ENCODE measurements around the gene NFE2L3. TPM values are rescaled to one million over a fixed set of nuclear protein-coding genes. Genes with fewer than 3 reads are reported as not detected.

NFE2L3 gene
- total and polyA plus RNA-seq, 2 of the 4 experiments (the other 2 are of a cell fraction): 28.0 to 43.2 TPM

GRCh38 chr7:26171601-26172000, 19.6 kb downstream of the NFE2L3 start:
- Histone ChIP-seq H3K4me2 (ENCODE audit: low read depth, low read length) (no peak overlapping the region), H2BK120ac (ENCODE audit: low read depth, low read length) (no peak overlapping the region), H3K4me1 (ENCODE audit: control insufficient read depth, insufficient read depth, low read length) (peaks cover 3% of the 10 kb centered on the region; the same call in 1 of the 2 replicates), H3K9ac (ENCODE audit: low read depth, low read length) (no peak overlapping the region), H3K4ac (ENCODE audit: low read depth, low read length) (no peak overlapping the region), H4K91ac (ENCODE audit: insufficient read depth, low read depth, low read length) (no peak overlapping the region), H3K27ac (ENCODE audit: insufficient read depth, low read length) (no peak overlapping the region), H3K4me3 (ENCODE audit: insufficient read depth, low read depth, low read length) (no peak overlapping the region), H3K36me3 (ENCODE audit: control insufficient read depth, insufficient read depth, low read length) (no peaks in the 10 kb centered on the region), H4K20me1 (ENCODE audit: insufficient read depth, low read length) (no peaks in the 10 kb centered on the region), H3K23ac (ENCODE audit: low read depth, low read length) (no peak overlapping the region), H3K18ac (ENCODE audit: low read depth, low read length) (no peak overlapping the region), H2BK15ac (ENCODE audit: low read depth, low read length) (no peak overlapping the region), H3K27me3 (ENCODE audit: control insufficient read depth, insufficient read depth, low read length) (no peaks in the 10 kb centered on the region), H4K8ac (ENCODE audit: low read depth in 2 of 2, low read length in 2 of 2) (no peak overlapping the region), H3K9me3 (ENCODE audit: control insufficient read depth, insufficient read depth, low read length) (no peaks in the 10 kb centered on the region), H3K79me1 (ENCODE audit: low read depth in 1 of 2, low read length in 2 of 2) (peaks cover 3 to 12% of the 10 kb centered on the region in 2 experiments; a peak in 2 of 4 replicates), H3K56ac (ENCODE audit: extremely low read depth, insufficient read depth, low read length) (no peak overlapping the region), H4K5ac (ENCODE audit: low read depth, low read length) (no peak overlapping the region), H3K14ac (replicated peaks; ENCODE audit: low read depth, low read length) (no peak overlapping the region), H2AFZ (replicated peaks; ENCODE audit: low read length, poor library complexity) (no peak overlapping the region), H2AK9ac (replicated peaks; ENCODE audit: low read depth, low read length, poor library complexity) (no peak overlapping the region), H2AK5ac (ENCODE audit: low read depth, low read length) (no peak overlapping the region), H2BK20ac (ENCODE audit: low read depth, low read length) (no peak overlapping the region), H2BK5ac (ENCODE audit: low read depth, low read length, poor library complexity, severe bottlenecking) (no peak overlapping the region), H3K9me1 (ENCODE audit: insufficient read depth, low read length) (peaks cover 8% of the 10 kb centered on the region)
- TF ChIP-seq RFX5 (IDR thresholded peaks at IDR 0.05; ENCODE audit: low read depth, low read length) (no peak), ELK1 (IDR thresholded peaks at IDR 0.05; ENCODE audit: borderline replicate concordance, low read depth, low read length) (no peak), MAFK (IDR thresholded peaks at IDR 0.05; ENCODE audit: low read depth, low read length) (no peak), BHLHE40 (IDR thresholded peaks at IDR 0.05; ENCODE audit: low read depth, low read length) (no peak), FOS (IDR thresholded peaks at IDR 0.05; ENCODE audit: low read depth, low read length) (no peak), MXI1 (IDR thresholded peaks at IDR 0.05; ENCODE audit: borderline replicate concordance, low read depth, low read length) (no peak), SMC3 (IDR thresholded peaks at IDR 0.05; ENCODE audit: low read depth, low read length) (no peak), CEBPB (IDR thresholded peaks at IDR 0.05; ENCODE audit: low read depth, low read length) (no peak)
- TF ChIP-seq, protein P1, sequence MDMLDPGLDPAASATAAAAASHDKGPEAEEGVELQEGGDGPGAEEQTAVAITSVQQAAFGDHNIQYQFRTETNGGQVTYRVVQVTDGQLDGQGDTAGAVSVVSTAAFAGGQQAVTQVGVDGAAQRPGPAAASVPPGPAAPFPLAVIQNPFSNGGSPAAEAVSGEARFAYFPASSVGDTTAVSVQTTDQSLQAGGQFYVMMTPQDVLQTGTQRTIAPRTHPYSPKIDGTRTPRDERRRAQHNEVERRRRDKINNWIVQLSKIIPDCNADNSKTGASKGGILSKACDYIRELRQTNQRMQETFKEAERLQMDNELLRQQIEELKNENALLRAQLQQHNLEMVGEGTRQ (IDR thresholded peaks at IDR 0.05; ENCODE audit: low read depth, low read length): no peak
- no TSS peak for BruUV-seq (replicated peaks)
- DNase-seq: no peak
- dilution Hi-C loops (cut with HindIII; ENCODE audit: low sequenced_read_pairs, unreplicated experiment): no loop called here
- no peak for ATAC-seq (ENCODE audit: low read depth)
- WGBS, 2 experiments (ENCODE audit: extremely low coverage in 2 of 2, insufficient read length in 1 of 2): no CpG with 5 or more reads among the region's 2 CpGs
- ChIA-PET CTCF (no interaction called here), POLR2A (ENCODE audit: unreplicated experiment) (interaction anchor here (0.5 kb wide), 1 partner anchor 1084 kb away, joined by 11 read pairs; no protein-coding TSS in a partner anchor)
- intact Hi-C loops (cut with micrococcal nuclease): no loop called here
- in situ Hi-C loops (cut with MboI; ENCODE audit: low sequenced_read_pairs): no loop called here
